DOHH2 (cell line): ENCODE measurements around the gene ACCSL.
A peak's percentile ranks its signal among the peaks of the same experiment; 100 is the strongest.

Source experiments
- H3F3A ChIP-seq: fragments of 200-600 bp; sonication (generic), shearing (Covaris generic); 2 replicates; pipeline ENCODE4 v1.6.0; 2016; ENCODE audit warnings: antibody characterized with exemption, mild to moderate bottlenecking; ENCODE audit not compliant: control insufficient read depth, insufficient read depth
- H3K27ac ChIP-seq: fragments of 200-600 bp; sonication (generic); 2 replicates; pipeline ENCODE4 v1.5.1; 2014; ENCODE audit warnings: low read depth, mild to moderate bottlenecking, low read length, moderate library complexity
- H3K27me3 ChIP-seq: fragments of 200-600 bp; sonication (generic); 2 replicates; pipeline ENCODE4 v1.6.1; 2014; ENCODE audit warnings: mild to moderate bottlenecking, low read length, mixed read lengths; ENCODE audit not compliant: control insufficient read depth
- H3K36me3 ChIP-seq: fragments of 200-600 bp; sonication (generic); 2 replicates; pipeline ENCODE4 v1.6.1; 2014; ENCODE audit warnings: mild to moderate bottlenecking, low read length, moderate library complexity, mixed read lengths; ENCODE audit not compliant: control insufficient read depth
- H3K4me1 ChIP-seq: fragments of 200-600 bp; sonication (generic); 2 replicates; pipeline ENCODE4 v1.6.1; 2014; ENCODE audit warnings: mild to moderate bottlenecking, low read length, mixed read lengths; ENCODE audit not compliant: control insufficient read depth
- H3K4me2 ChIP-seq: fragments of 200-600 bp; sonication (generic); 2 replicates; pipeline ENCODE4 v1.6.0; 2014; ENCODE audit warnings: mild to moderate bottlenecking, low read length, moderate library complexity
- H3K4me3 ChIP-seq: fragments of 200-600 bp; sonication (generic); 2 replicates; pipeline ENCODE4 v1.5.1; 2014; ENCODE audit warnings: mild to moderate bottlenecking, low read length, mixed read lengths
- H3K79me2 ChIP-seq: fragments of 200-600 bp; sonication (generic); 2 replicates; pipeline ENCODE4 v1.6.1; 2014; ENCODE audit warnings: mild to moderate bottlenecking, low read length, mixed read lengths; ENCODE audit not compliant: control insufficient read depth
- H3K9me2 ChIP-seq: fragments of 200-600 bp; sonication (generic); replicated peaks from 2 replicates; pipeline ENCODE4 v1.6.1; 2014; ENCODE audit warnings: mild to moderate bottlenecking, low read length, mixed read lengths; ENCODE audit not compliant: control insufficient read depth
- H3K9me3 ChIP-seq: fragments of 200-600 bp; sonication (generic); 2 replicates; pipeline ENCODE4 v1.6.1; 2014; ENCODE audit warnings: antibody characterized with exemption, low read length, mixed read lengths; ENCODE audit not compliant: control insufficient read depth, insufficient read depth
- H4K20me1 ChIP-seq: fragments of 200-600 bp; sonication (generic); 2 replicates; pipeline ENCODE4 v1.6.0; 2014; ENCODE audit warnings: low read depth, mild to moderate bottlenecking, antibody characterized with exemption, low read length, moderate library complexity; ENCODE audit not compliant: control insufficient read depth, insufficient read depth
- EZH2phosphoT487 ChIP-seq: fragments of 200-600 bp; sonication (generic); IDR thresholded peaks from 2 replicates; pipeline ENCODE4 v1.6.1; 2017; ENCODE audit warnings: borderline replicate concordance, mild to moderate bottlenecking, antibody characterized with exemption, low read length, moderate library complexity, mixed read lengths
- TF ChIP-seq, protein P1 (sequence below): fragments of 200-600 bp; sonication (generic); IDR thresholded peaks from one replicate; pipeline ENCODE4 v1.5.1; 2014; ENCODE audit warnings: antibody characterized with exemption, mild to moderate bottlenecking, low read depth, low read length; ENCODE audit not compliant: poor library complexity, severe bottlenecking

ACCSL gene

DNA sequence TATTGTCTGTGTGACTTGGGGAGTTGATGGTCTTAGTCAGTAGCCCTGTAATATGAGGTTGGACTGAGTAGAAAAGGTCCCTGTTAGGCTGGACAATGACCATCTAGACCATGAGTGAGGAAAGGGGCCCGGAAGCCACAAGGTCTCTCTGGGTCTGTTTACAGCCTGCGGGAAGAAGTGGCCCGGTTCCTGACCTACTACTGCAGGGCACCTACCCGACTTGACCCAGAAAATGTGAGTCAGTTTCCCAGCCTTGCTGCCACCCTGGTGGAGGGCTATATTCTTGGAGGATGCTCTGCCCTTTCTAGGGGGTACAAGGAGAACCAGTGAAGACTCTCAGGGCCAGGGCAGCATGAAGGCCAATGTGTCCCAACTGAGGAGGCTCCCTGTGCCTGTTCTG, 3.4 kb downstream of the ACCSL start:
- no peak for TF ChIP-seq EZH2phosphoT487
- TF ChIP-seq, protein P1, sequence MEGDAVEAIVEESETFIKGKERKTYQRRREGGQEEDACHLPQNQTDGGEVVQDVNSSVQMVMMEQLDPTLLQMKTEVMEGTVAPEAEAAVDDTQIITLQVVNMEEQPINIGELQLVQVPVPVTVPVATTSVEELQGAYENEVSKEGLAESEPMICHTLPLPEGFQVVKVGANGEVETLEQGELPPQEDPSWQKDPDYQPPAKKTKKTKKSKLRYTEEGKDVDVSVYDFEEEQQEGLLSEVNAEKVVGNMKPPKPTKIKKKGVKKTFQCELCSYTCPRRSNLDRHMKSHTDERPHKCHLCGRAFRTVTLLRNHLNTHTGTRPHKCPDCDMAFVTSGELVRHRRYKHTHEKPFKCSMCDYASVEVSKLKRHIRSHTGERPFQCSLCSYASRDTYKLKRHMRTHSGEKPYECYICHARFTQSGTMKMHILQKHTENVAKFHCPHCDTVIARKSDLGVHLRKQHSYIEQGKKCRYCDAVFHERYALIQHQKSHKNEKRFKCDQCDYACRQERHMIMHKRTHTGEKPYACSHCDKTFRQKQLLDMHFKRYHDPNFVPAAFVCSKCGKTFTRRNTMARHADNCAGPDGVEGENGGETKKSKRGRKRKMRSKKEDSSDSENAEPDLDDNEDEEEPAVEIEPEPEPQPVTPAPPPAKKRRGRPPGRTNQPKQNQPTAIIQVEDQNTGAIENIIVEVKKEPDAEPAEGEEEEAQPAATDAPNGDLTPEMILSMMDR = no peak
- H3K36me3 ChIP-seq = no peaks in the 10 kb centered on the region
- H3K27ac ChIP-seq = no peak overlapping the region

DNA sequence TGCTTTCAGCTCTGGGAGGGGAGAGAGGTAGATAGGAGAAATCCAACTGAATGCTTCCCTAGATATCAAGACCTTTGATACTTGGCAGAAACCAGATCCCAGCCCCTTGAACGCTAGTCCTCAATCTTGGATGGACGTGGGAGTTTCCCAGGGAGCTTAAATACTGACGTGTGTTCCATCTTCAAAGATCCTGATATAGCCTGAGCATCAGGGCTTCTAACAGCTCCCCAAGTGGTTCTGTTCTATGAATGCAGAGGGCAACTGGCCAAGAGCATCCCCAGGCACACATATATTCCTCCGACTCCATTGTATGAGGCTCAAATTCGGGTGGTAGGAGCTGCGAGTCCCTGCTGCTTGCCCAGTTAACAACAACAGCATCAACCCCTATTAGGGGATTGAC, 9.6 kb downstream of the ACCSL start:
- TF ChIP-seq, protein P1 = no peak
- no peak for TF ChIP-seq EZH2phosphoT487
- Histone ChIP-seq H3K36me3 (no peaks in the 10 kb centered on the region), H3K4me3 (no peak overlapping the region), H3F3A (no peaks in the 10 kb centered on the region), H4K20me1 (no peaks in the 10 kb centered on the region), H3K79me2 (no peaks in the 10 kb centered on the region), H3K4me2 (no peak overlapping the region), H3K9me3 (no peaks in the 10 kb centered on the region), H3K9me2 (no peaks in the 10 kb centered on the region), H3K4me1 (no peaks in the 10 kb centered on the region), H3K27ac (no peak overlapping the region), H3K27me3 (peaks cover 3% of the 10 kb centered on the region; the same call in 1 of the 2 replicates)

More for the DNA sequence above, 3.4 kb downstream of the ACCSL start:
- Histone ChIP-seq H3K4me2 (no peak overlapping the region), H4K20me1 (no peaks in the 10 kb centered on the region), H3K9me2 (no peaks in the 10 kb centered on the region), H3K79me2 (no peaks in the 10 kb centered on the region), H3K4me1 (no peaks in the 10 kb centered on the region), H3K27me3 (peaks cover 3% of the 10 kb centered on the region; the same call in 1 of the 2 replicates), H3K4me3 (no peak overlapping the region), H3K9me3 (no peaks in the 10 kb centered on the region), H3F3A (no peaks in the 10 kb centered on the region)

DNA sequence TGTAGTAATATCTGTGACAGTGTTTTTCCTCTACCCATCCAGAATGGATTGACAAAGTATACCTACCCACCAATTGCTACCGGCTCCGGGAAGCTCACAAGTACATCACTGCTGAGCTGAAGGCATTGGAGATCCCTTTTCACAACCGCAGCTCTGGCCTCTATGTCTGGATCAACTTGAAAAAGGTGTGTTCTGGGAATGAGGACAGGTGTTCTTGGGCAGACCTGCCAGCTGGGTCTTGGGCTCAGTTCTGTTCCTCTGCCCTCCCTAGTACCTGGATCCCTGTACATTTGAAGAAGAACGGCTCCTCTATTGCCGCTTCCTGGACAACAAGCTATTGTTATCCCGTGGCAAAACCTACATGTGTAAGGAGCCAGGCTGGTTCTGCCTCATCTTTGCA, 10.5 kb downstream of the ACCSL start:
- H3K4me1 ChIP-seq = no peaks in the 10 kb centered on the region
- H3K9me2 ChIP-seq = no peaks in the 10 kb centered on the region
- TF ChIP-seq, protein P1 = no peak
- TF ChIP-seq EZH2phosphoT487 = no peak
- H3K79me2 ChIP-seq = no peaks in the 10 kb centered on the region
- no peaks in the 10 kb centered on the region for H3K36me3 ChIP-seq
- H3K4me2 ChIP-seq = no peak overlapping the region
- no peak overlapping the region for H3K27ac ChIP-seq
- H3K27me3 ChIP-seq = peaks cover 3% of the 10 kb centered on the region; the same call in 1 of the 2 replicates
- no peaks in the 10 kb centered on the region for H3K9me3 ChIP-seq
- H4K20me1 ChIP-seq = no peaks in the 10 kb centered on the region
- no peak overlapping the region for H3K4me3 ChIP-seq
- no peaks in the 10 kb centered on the region for H3F3A ChIP-seq

DNA sequence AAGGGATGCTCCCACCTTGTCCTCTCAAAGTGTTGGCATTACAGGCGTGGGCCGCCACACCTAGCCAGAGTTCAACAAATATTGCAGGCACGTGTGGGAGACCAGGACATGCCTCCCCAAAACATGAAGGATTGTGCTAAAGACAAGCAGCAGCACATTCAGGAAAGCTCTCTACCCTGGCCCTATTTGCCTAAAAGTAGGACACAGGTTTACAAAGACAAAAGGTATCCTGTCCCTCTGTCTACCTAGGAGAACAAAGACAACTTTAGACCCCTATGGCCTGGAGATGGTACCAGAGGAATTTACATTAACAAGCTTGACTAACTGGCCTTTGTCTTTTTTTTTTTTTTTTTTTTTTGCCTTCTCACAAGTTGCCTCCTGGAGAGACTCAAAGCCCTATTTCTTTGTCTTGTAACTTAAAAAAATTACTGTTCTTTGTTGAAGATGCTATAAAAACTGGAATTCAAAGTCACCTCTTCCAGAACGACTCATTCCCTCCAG, 17.4 kb downstream of the ACCSL start:
- Histone ChIP-seq H3K27ac (no peak overlapping the region), H3K79me2 (no peaks in the 10 kb centered on the region), H3K9me3 (no peaks in the 10 kb centered on the region), H4K20me1 (no peaks in the 10 kb centered on the region), H3K9me2 (no peaks in the 10 kb centered on the region), H3K27me3 (no peaks in the 10 kb centered on the region), H3K4me3 (peak overlapping the region; percentile 71), H3K36me3 (no peaks in the 10 kb centered on the region), H3K4me1 (peaks cover 18% of the 10 kb centered on the region), H3F3A (no peaks in the 10 kb centered on the region), H3K4me2 (peak overlapping the region; percentile 77)
- no peak for TF ChIP-seq EZH2phosphoT487
- TF ChIP-seq, protein P1 = no peak
